ENCODE results near the gene WBP4.
A peak's percentile ranks its signal among the peaks of the same experiment; 100 is the strongest.

WBP4 gene

DNA sequence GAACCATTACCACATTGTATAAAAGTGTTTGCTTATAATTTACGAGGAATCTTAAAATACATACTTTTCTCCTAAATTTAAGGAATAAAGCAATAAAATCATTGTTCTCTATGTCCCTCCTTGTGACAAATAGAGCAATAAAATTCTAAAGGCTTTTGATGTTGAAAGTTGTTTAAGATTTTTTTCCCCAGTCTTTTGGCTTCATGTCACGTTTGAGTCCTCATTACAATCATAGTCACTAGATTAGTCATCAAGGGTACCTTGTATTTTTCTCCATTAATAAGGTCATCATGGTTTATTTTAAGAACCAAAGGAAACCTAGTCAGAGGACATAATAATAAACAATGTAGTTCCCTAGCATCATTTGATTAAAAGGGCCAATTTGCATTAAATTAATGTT lies 3.2 kb downstream of the WBP4 start:
- TF ChIP-seq, protein P1, sequence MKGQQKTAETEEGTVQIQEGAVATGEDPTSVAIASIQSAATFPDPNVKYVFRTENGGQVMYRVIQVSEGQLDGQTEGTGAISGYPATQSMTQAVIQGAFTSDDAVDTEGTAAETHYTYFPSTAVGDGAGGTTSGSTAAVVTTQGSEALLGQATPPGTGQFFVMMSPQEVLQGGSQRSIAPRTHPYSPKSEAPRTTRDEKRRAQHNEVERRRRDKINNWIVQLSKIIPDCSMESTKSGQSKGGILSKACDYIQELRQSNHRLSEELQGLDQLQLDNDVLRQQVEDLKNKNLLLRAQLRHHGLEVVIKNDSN (IDR thresholded peaks at IDR 0.05), result no peak
- TF ChIP-seq MAX (IDR thresholded peaks at IDR 0.05) (no peak), NFIC (IDR thresholded peaks at IDR 0.05) (no peak), ZBTB7A (IDR thresholded peaks at IDR 0.05; ENCODE audit: low read depth) (no peak), EP300 (IDR thresholded peaks at IDR 0.05; ENCODE audit: borderline replicate concordance) (no peak), FOXM1 (IDR thresholded peaks at IDR 0.05; ENCODE audit: borderline replicate concordance, low read depth) (no peak), YY1 (IDR thresholded peaks at IDR 0.05; ENCODE audit: low read depth) (no peak), RAD21 (IDR thresholded peaks at IDR 0.05; ENCODE audit: low read depth) (no peak), TCF12 (IDR thresholded peaks at IDR 0.05; ENCODE audit: low read depth) (no peak), EGR1 (IDR thresholded peaks at IDR 0.05) (no peak), CEBPB (IDR thresholded peaks at IDR 0.05) (no peak), TEAD4 (IDR thresholded peaks at IDR 0.05) (no peak), TAF1 (IDR thresholded peaks at IDR 0.05; ENCODE audit: low read depth) (no peak), CREB1 (IDR thresholded peaks at IDR 0.05; ENCODE audit: low read depth) (no peak)
- TF ChIP-seq, protein P2, sequence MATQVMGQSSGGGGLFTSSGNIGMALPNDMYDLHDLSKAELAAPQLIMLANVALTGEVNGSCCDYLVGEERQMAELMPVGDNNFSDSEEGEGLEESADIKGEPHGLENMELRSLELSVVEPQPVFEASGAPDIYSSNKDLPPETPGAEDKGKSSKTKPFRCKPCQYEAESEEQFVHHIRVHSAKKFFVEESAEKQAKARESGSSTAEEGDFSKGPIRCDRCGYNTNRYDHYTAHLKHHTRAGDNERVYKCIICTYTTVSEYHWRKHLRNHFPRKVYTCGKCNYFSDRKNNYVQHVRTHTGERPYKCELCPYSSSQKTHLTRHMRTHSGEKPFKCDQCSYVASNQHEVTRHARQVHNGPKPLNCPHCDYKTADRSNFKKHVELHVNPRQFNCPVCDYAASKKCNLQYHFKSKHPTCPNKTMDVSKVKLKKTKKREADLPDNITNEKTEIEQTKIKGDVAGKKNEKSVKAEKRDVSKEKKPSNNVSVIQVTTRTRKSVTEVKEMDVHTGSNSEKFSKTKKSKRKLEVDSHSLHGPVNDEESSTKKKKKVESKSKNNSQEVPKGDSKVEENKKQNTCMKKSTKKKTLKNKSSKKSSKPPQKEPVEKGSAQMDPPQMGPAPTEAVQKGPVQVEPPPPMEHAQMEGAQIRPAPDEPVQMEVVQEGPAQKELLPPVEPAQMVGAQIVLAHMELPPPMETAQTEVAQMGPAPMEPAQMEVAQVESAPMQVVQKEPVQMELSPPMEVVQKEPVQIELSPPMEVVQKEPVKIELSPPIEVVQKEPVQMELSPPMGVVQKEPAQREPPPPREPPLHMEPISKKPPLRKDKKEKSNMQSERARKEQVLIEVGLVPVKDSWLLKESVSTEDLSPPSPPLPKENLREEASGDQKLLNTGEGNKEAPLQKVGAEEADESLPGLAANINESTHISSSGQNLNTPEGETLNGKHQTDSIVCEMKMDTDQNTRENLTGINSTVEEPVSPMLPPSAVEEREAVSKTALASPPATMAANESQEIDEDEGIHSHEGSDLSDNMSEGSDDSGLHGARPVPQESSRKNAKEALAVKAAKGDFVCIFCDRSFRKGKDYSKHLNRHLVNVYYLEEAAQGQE (IDR thresholded peaks at IDR 0.05; ENCODE audit: low read depth), result no peak

- 0 out of 2 replicates have a peak, but pooled peaks have one; percentile 9 for TF ChIP-seq NFIC (IDR thresholded peaks at IDR 0.05)
- TF ChIP-seq TAF1 (IDR thresholded peaks at IDR 0.05; ENCODE audit: low read depth), result no peak
Observed at GRCh38 chr13:41065078-41065477, 3.8 kb downstream of the WBP4 start.

DNA sequence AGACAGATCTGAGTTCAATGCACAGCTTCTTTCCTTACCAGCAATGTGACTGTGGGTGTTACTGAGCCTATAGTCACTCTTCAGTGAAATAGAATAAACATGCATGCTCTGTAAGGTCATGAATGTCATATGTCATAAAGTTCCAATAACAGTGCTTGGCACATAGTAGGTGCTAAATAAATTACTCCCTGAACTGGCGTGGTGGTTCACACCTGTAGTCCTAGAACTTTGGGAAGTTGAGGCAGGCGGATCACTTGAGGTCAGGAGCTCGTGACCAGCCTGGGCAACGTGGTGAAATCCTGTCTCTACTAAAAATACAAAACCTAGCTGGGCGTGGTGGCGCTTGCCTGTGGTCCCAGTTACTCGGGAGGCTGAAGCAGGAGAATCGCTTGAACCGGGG lies 13.2 kb downstream of the WBP4 start:
- TF ChIP-seq NFIC (IDR thresholded peaks at IDR 0.05) (no peak), CREB1 (IDR thresholded peaks at IDR 0.05; ENCODE audit: low read depth) (no peak), FOXM1 (IDR thresholded peaks at IDR 0.05; ENCODE audit: borderline replicate concordance, low read depth) (no peak), YY1 (IDR thresholded peaks at IDR 0.05; ENCODE audit: low read depth) (no peak), CEBPB (IDR thresholded peaks at IDR 0.05) (no peak), ZBTB7A (IDR thresholded peaks at IDR 0.05; ENCODE audit: low read depth) (no peak), EP300 (IDR thresholded peaks at IDR 0.05; ENCODE audit: borderline replicate concordance) (no peak)

DNA sequence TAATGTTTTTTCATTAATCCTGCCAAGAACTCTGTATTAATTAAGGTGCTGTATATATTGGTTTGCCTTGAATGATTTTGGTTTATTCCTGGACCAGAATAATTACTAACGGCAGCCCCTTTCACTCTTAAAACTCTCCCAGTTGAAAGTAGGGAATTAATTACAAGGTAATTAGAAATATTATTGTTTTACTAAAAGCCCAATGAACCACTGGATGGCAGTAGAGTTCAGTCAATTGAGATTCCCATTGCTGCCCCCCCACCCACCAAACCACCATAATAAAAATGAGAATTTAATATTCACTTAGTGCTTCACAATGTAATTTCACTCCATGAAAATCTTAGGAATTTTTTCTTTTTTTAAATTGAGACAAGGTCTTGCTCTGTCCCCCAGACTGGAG lies 13.7 kb downstream of the WBP4 start:
- TF ChIP-seq FOXM1 (IDR thresholded peaks at IDR 0.05; ENCODE audit: borderline replicate concordance, low read depth) (no peak), RAD21 (IDR thresholded peaks at IDR 0.05; ENCODE audit: low read depth) (peak; percentile 70), CEBPB (IDR thresholded peaks at IDR 0.05) (no peak), TCF12 (IDR thresholded peaks at IDR 0.05; ENCODE audit: low read depth) (no peak), TAF1 (IDR thresholded peaks at IDR 0.05; ENCODE audit: low read depth) (no peak), CREB1 (IDR thresholded peaks at IDR 0.05; ENCODE audit: low read depth) (no peak), MAX (IDR thresholded peaks at IDR 0.05) (no peak)
- TF ChIP-seq, protein P1 (IDR thresholded peaks at IDR 0.05), result no peak

GRCh38 chr13:41075485-41075884 lies 14.2 kb downstream of the WBP4 start:
- TF ChIP-seq, protein P1 (IDR thresholded peaks at IDR 0.05), result no peak
- TF ChIP-seq RAD21 (IDR thresholded peaks at IDR 0.05; ENCODE audit: low read depth) (no peak), YY1 (IDR thresholded peaks at IDR 0.05; ENCODE audit: low read depth) (no peak), EGR1 (IDR thresholded peaks at IDR 0.05) (no peak), TEAD4 (IDR thresholded peaks at IDR 0.05) (no peak), FOXM1 (IDR thresholded peaks at IDR 0.05; ENCODE audit: borderline replicate concordance, low read depth) (no peak), NFIC (IDR thresholded peaks at IDR 0.05) (no peak), TAF1 (IDR thresholded peaks at IDR 0.05; ENCODE audit: low read depth) (no peak), TCF12 (IDR thresholded peaks at IDR 0.05; ENCODE audit: low read depth) (no peak)
- TF ChIP-seq, protein P2 (IDR thresholded peaks at IDR 0.05; ENCODE audit: low read depth), result no peak

DNA sequence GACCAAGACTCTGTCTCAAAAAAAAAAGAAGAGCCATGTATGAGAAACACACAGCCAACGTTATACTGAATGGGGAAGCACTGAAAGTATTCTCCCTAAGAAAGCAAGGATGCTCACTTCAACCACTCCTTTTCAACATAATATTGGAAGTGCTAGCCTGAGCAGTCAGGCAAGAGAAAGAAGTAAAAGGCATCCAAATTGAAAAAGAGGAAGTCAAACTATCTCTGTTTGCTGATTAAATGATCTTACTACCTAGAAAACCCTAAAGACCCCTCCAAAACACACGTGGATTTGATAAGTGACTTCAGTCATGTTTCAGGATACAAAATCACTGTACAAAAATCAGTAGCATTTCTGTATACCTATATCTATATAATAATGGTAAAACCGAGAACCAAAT lies 16.2 kb downstream of the WBP4 start:
- no peak for TF ChIP-seq TAF1 (IDR thresholded peaks at IDR 0.05; ENCODE audit: low read depth)
- TF ChIP-seq YY1 (IDR thresholded peaks at IDR 0.05; ENCODE audit: low read depth), result no peak
- TF ChIP-seq ZBTB7A (IDR thresholded peaks at IDR 0.05; ENCODE audit: low read depth), result no peak
- TF ChIP-seq, protein P2 (IDR thresholded peaks at IDR 0.05; ENCODE audit: low read depth), result no peak
- TF ChIP-seq, protein P1 (IDR thresholded peaks at IDR 0.05), result no peak
- TF ChIP-seq EGR1 (IDR thresholded peaks at IDR 0.05), result no peak
- TF ChIP-seq EP300 (IDR thresholded peaks at IDR 0.05; ENCODE audit: borderline replicate concordance), result no peak
- no peak for TF ChIP-seq MAX (IDR thresholded peaks at IDR 0.05)
- no peak for TF ChIP-seq FOXM1 (IDR thresholded peaks at IDR 0.05; ENCODE audit: borderline replicate concordance, low read depth)
- TF ChIP-seq CEBPB (IDR thresholded peaks at IDR 0.05), result no peak
- TF ChIP-seq CREB1 (IDR thresholded peaks at IDR 0.05; ENCODE audit: low read depth), result no peak
- no peak for TF ChIP-seq TEAD4 (IDR thresholded peaks at IDR 0.05)
- no peak for TF ChIP-seq RAD21 (IDR thresholded peaks at IDR 0.05; ENCODE audit: low read depth)
- TF ChIP-seq NFIC (IDR thresholded peaks at IDR 0.05), result no peak
- TF ChIP-seq TCF12 (IDR thresholded peaks at IDR 0.05; ENCODE audit: low read depth), result no peak

All from Ishikawa (cell line).